ENCODE measurements around the gene NRARP. TPM values are rescaled to one million over a fixed set of nuclear protein-coding genes. Genes with fewer than 3 reads are reported as not detected.

The NRARP gene
- total and polyA plus RNA-seq, 2 experiments from 2014 or later = 4.0 to 55.1 TPM

DNA sequence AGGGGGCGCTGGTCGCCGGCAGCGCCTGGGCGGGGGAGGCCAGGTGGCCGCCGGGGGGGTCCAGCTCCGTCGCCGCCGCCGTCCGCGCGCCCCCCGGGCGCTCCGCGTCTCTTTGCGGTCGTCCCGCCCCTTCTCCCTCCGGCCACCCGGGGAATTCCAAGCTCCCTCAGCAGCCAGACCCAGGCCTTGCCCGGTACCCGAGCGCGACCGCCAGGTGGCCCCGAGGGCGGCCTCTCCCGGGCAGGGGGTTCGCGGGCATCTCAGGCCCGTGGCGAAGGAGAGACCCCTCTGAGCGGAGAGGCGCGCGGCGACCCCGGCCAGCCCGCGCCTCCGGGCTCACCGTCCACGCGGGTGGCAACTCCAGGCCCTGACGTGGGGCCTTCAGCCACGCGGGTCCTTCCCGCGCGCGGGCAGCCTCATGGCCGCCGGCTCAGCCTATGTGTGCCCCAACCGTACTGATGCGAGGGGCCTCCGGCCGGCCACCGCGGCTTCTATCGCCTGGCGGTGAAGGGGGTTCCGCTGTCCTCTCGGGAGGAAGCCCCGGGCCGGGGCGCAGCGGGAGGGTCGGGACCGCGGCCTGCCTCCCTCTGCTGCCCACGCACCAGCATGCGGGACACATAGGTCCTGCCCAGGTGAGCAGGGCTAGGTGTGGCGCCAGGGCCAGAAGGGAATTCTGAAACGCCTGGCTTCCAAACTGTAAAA, 529 bp upstream of the NRARP start:
- peaks cover 11% of the 10 kb centered on the region for H4K20me1 ChIP-seq (replicated peaks; ENCODE audit: insufficient read depth)
- H3F3A ChIP-seq (replicated peaks; ENCODE audit: low read depth) = peaks cover 21% of the 10 kb centered on the region
- Mint-ChIP-seq H3K9me3 (no peaks in the 10 kb centered on the region), H3K27ac (no peak overlapping the region), H3K4me1 (peaks cover 44% of the 10 kb centered on the region), H3K4me3 (peak overlapping the region; percentile 56), H3K36me3 (ENCODE audit: low read depth) (peaks cover 4% of the 10 kb centered on the region; the same call in 2 of the 3 replicates), H3K27me3 (ENCODE audit: insufficient read depth, low read depth, poor library complexity) (peaks cover 24% of the 10 kb centered on the region)
- H2AFZ ChIP-seq = no peak overlapping the region
- peaks cover 42% of the 10 kb centered on the region for H3K4me1 ChIP-seq (ENCODE audit: insufficient read depth)
- H3K27me3 ChIP-seq (ENCODE audit: insufficient read depth) = peaks cover 15% of the 10 kb centered on the region
- peak; percentile 84 for DNase-seq (ENCODE audit: low spot score)
- H3K4me2 ChIP-seq = peak overlapping the region; percentile 84
- H3K79me2 ChIP-seq (replicated peaks; ENCODE audit: insufficient read depth) = peaks cover 3% of the 10 kb centered on the region; the same call in 1 of the 2 replicates
- TF ChIP-seq, protein P1, sequence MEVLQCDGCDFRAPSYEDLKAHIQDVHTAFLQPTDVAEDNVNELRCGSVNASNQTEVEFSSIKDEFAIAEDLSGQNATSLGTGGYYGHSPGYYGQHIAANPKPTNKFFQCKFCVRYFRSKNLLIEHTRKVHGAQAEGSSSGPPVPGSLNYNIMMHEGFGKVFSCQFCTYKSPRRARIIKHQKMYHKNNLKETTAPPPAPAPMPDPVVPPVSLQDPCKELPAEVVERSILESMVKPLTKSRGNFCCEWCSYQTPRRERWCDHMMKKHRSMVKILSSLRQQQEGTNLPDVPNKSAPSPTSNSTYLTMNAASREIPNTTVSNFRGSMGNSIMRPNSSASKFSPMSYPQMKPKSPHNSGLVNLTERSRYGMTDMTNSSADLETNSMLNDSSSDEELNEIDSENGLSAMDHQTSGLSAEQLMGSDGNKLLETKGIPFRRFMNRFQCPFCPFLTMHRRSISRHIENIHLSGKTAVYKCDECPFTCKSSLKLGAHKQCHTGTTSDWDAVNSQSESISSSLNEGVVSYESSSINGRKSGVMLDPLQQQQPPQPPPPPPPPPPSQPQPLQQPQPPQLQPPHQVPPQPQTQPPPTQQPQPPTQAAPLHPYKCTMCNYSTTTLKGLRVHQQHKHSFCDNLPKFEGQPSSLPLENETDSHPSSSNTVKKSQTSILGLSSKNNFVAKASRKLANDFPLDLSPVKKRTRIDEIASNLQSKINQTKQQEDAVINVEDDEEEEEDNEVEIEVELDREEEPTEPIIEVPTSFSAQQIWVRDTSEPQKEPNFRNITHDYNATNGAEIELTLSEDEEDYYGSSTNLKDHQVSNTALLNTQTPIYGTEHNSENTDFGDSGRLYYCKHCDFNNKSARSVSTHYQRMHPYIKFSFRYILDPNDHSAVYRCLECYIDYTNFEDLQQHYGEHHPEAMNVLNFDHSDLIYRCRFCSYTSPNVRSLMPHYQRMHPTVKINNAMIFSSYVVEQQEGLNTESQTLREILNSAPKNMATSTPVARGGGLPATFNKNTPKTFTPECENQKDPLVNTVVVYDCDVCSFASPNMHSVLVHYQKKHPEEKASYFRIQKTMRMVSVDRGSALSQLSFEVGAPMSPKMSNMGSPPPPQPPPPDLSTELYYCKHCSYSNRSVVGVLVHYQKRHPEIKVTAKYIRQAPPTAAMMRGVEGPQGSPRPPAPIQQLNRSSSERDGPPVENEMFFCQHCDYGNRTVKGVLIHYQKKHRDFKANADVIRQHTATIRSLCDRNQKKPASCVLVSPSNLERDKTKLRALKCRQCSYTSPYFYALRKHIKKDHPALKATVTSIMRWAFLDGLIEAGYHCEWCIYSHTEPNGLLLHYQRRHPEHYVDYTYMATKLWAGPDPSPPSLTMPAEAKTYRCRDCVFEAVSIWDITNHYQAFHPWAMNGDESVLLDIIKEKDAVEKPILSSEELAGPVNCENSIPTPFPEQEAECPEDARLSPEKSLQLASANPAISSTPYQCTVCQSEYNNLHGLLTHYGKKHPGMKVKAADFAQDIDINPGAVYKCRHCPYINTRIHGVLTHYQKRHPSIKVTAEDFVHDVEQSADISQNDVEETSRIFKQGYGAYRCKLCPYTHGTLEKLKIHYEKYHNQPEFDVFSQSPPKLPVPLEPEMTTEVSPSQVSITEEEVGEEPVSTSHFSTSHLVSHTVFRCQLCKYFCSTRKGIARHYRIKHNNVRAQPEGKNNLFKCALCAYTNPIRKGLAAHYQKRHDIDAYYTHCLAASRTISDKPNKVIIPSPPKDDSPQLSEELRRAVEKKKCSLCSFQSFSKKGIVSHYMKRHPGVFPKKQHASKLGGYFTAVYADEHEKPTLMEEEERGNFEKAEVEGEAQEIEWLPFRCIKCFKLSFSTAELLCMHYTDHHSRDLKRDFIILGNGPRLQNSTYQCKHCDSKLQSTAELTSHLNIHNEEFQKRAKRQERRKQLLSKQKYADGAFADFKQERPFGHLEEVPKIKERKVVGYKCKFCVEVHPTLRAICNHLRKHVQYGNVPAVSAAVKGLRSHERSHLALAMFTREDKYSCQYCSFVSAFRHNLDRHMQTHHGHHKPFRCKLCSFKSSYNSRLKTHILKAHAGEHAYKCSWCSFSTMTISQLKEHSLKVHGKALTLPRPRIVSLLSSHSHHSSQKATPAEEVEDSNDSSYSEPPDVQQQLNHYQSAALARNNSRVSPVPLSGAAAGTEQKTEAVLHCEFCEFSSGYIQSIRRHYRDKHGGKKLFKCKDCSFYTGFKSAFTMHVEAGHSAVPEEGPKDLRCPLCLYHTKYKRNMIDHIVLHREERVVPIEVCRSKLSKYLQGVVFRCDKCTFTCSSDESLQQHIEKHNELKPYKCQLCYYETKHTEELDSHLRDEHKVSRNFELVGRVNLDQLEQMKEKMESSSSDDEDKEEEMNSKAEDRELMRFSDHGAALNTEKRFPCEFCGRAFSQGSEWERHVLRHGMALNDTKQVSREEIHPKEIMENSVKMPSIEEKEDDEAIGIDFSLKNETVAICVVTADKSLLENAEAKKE (CRISPR knock-in tag; IDR thresholded peaks at IDR 0.05) = no peak
- TF ChIP-seq, protein P2, sequence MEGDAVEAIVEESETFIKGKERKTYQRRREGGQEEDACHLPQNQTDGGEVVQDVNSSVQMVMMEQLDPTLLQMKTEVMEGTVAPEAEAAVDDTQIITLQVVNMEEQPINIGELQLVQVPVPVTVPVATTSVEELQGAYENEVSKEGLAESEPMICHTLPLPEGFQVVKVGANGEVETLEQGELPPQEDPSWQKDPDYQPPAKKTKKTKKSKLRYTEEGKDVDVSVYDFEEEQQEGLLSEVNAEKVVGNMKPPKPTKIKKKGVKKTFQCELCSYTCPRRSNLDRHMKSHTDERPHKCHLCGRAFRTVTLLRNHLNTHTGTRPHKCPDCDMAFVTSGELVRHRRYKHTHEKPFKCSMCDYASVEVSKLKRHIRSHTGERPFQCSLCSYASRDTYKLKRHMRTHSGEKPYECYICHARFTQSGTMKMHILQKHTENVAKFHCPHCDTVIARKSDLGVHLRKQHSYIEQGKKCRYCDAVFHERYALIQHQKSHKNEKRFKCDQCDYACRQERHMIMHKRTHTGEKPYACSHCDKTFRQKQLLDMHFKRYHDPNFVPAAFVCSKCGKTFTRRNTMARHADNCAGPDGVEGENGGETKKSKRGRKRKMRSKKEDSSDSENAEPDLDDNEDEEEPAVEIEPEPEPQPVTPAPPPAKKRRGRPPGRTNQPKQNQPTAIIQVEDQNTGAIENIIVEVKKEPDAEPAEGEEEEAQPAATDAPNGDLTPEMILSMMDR (conservative IDR thresholded peaks at IDR 0.05; ENCODE audit: low read depth in 2 of 2) = peak; percentile 33 to 39; a peak in 3 of 4 replicates
- ATAC-seq = peak; percentile 11
- no peak overlapping the region for H3K27ac ChIP-seq (ENCODE audit: low read depth)
- H3K36me3 ChIP-seq (ENCODE audit: insufficient read depth) = no peaks in the 10 kb centered on the region
- H3K9me2 ChIP-seq (ENCODE audit: insufficient read depth) = no peaks in the 10 kb centered on the region
- peak overlapping the region; percentile 62 for H3K4me3 ChIP-seq
